ENCODE data around the gene SCRN3. TPM values are rescaled to one million over a fixed set of nuclear protein-coding genes. Genes with fewer than 3 reads are reported as not detected.

SCRN3 gene
- total and polyA plus RNA-seq, 4 donors: 12.7 to 22.6 (median 16.6) TPM

DNA sequence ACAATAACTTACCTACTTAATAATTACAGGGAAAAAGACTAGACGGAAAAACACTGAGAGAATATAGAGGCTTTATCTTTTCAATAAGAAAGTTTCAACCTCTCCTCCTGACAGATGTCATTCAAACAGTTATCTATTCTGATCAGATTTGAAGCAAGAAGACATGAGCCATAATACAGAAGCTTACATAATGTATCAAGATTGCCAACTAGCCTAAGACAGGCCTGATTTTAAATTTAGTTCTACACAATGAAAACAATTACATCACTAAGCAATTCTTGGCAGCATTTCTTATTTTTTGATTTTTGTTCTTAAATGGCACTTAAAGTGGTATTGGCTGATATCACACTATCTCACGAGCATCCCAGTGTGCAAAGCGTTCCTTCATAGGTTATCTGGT is 49.7 kb downstream of the SCRN3 start:
- no peaks in the 10 kb centered on the region for H3K36me3 ChIP-seq (ENCODE audit: control insufficient read depth in 1 of 2, insufficient read depth in 2 of 2, low read length in 1 of 2)
- H3K27ac ChIP-seq (ENCODE audit: low read depth in 1 of 2, low read length in 2 of 2): no peak overlapping the region
- H3K9me3 ChIP-seq (ENCODE audit: control insufficient read depth, low read length): no peaks in the 10 kb centered on the region
- H3K4me3 ChIP-seq (ENCODE audit: low read length in 2 of 2): no peak overlapping the region
- ATAC-seq (ENCODE audit: low FRiP score) (no peak), DNase-seq (no peak)
- no peaks in the 10 kb centered on the region for H3K27me3 ChIP-seq (ENCODE audit: control insufficient read depth in 1 of 2, insufficient read depth in 2 of 2, low read length in 1 of 2)
- intact Hi-C loops (cut with DNase I): no loop called here
- WGBS, 2 donors: 11 to 13% methylated on average over 3 of the region's 3 CpGs
- H3K4me1 ChIP-seq (ENCODE audit: control insufficient read depth in 1 of 2, insufficient read depth in 2 of 2, low read length in 2 of 2): peaks cover 0 to 4% of the 10 kb centered on the region in 2 donors

DNA sequence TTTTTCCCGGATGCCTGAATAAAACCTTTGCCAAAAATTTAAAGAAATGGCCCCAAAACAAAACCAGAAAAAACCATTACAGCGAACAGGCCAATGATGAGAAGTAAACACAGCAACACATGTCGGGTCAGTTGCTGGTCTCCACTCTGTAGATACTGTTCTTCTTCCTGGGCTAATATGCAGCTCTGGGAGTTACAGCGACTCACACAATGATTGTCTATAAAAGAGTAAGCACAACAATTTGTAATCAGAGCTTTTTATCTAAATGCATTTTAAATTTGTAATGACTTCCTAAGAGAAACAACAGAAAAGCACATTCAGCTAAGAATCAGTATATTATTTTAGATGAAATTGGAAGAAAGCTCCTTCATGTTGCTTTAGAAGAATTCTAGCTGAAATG is 51.0 kb downstream of the SCRN3 start:
- Histone ChIP-seq H3K27me3 (ENCODE audit: control insufficient read depth in 1 of 2, insufficient read depth in 2 of 2, low read length in 1 of 2) (no peaks in the 10 kb centered on the region), H3K27ac (ENCODE audit: low read depth in 1 of 2, low read length in 2 of 2) (no peak overlapping the region), H3K4me1 (ENCODE audit: control insufficient read depth in 1 of 2, insufficient read depth in 2 of 2, low read length in 2 of 2) (peaks cover 0 to 4% of the 10 kb centered on the region in 2 donors), H3K36me3 (ENCODE audit: control insufficient read depth in 1 of 2, insufficient read depth in 2 of 2, low read length in 1 of 2) (no peaks in the 10 kb centered on the region), H3K4me3 (ENCODE audit: low read length in 2 of 2) (no peak overlapping the region), H3K9me3 (ENCODE audit: control insufficient read depth, low read length) (no peaks in the 10 kb centered on the region)
- ATAC-seq (ENCODE audit: low FRiP score) (no peak), DNase-seq (no peak)
- intact Hi-C loops (cut with DNase I): no loop called here
- WGBS, 2 donors: 74 to 77% methylated on average over 4 of the region's 4 CpGs

DNA sequence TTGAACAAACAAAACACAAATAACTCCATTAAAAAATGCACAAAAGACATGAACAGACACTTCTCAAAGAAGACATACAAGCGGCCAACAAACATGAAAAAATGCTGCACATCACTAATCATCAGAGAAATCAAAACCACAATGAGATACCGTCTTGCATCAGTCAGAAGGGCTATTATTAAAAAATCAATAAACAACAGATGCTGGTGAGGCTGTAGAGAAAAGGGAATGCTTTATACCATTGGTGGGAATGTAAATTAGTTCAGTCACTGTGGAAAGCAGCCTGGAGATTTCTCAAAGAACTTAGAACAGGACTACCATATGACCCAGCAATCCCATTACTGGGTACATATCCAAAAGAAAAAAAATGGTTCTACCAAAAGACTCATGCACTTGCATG is 53.5 kb downstream of the SCRN3 start:
- H3K36me3 ChIP-seq (ENCODE audit: control insufficient read depth in 1 of 2, insufficient read depth in 2 of 2, low read length in 1 of 2): no peaks in the 10 kb centered on the region

DNA sequence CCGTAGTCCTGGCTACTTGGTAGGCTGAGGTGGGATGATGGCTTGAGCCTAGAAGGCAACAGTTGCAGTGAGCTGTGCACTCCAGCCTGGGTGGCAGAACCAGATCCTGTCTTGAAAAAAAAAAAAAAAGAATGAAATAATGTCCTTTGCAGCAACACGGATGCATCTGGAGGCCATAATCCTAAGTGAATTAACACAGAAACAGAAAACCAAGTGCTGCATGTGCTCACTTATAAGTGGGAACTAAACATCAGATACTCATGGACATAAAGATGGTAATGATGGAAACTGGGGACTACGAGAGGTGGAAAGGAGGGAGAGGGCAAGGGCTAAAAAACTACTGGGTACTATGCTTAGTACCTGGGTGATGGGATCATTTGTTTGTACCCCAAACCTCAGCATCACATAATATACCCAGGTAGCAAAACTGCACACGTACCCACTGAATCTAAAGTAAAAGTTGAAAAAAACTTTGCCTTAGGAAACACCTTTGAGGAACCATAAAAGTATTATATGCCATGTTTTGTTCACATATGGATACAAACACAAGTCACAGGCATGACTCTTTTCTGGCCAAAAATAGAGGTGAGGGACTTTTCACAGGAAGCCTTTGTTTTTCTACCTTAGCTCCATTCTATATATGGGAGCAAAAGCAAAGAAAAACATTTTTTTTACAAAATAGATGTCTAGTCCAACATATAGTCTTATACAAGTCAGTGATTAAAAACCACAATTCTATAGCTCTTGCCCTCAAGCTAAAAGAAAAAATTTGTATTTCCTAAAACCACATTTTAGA is 54.7 kb downstream of the SCRN3 start:
- Histone ChIP-seq H3K4me3 (ENCODE audit: low read length in 2 of 2) (no peak overlapping the region), H3K4me1 (ENCODE audit: control insufficient read depth in 1 of 2, insufficient read depth in 2 of 2, low read length in 2 of 2) (no peaks in the 10 kb centered on the region), H3K27ac (ENCODE audit: low read depth in 1 of 2, low read length in 2 of 2) (no peak overlapping the region), H3K27me3 (ENCODE audit: control insufficient read depth in 1 of 2, insufficient read depth in 2 of 2, low read length in 1 of 2) (no peaks in the 10 kb centered on the region), H3K9me3 (ENCODE audit: control insufficient read depth, low read length) (no peaks in the 10 kb centered on the region), H3K36me3 (ENCODE audit: control insufficient read depth in 1 of 2, insufficient read depth in 2 of 2, low read length in 1 of 2) (no peaks in the 10 kb centered on the region)
- DNase-seq (no peak), ATAC-seq (ENCODE audit: low FRiP score) (no peak)
- intact Hi-C loops (cut with DNase I): no loop called here
- 86 to 88% methylated on average over 4 of the region's 4 CpGs for WGBS, 2 donors

More for the DNA sequence above, 53.5 kb downstream of the SCRN3 start:
- ATAC-seq (ENCODE audit: low FRiP score) (no peak), DNase-seq (no peak)
- Histone ChIP-seq H3K27ac (ENCODE audit: low read depth in 1 of 2, low read length in 2 of 2) (no peak overlapping the region), H3K4me3 (ENCODE audit: low read length in 2 of 2) (no peak overlapping the region), H3K9me3 (ENCODE audit: control insufficient read depth, low read length) (no peaks in the 10 kb centered on the region), H3K4me1 (ENCODE audit: control insufficient read depth in 1 of 2, insufficient read depth in 2 of 2, low read length in 2 of 2) (peaks cover 0 to 4% of the 10 kb centered on the region in 2 donors), H3K27me3 (ENCODE audit: control insufficient read depth in 1 of 2, insufficient read depth in 2 of 2, low read length in 1 of 2) (no peaks in the 10 kb centered on the region)
- intact Hi-C loops (cut with DNase I): no loop called here
- 96 to 97% methylated on average over 2 of the region's 2 CpGs for WGBS, 2 donors

DNA sequence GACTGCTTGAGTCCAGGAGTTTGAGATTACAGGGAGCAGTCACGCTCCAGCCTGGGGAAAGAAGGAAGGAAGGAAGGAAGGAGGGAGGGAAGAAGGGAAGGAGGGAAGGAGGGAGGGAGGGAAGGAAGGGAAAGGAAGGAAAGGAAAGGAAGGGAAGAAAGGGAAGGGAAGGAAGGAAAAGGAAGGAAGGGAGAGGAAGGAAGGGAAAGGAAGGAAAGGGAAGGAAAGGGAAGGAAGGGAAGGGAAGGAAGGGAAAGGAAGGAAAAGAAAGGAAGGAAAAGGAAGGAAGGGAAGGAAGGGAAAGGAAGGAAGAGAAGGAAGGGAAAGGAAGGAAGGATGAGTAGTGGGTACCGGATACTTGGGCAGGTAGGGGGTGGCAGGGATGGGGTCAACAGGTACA is 59.0 kb downstream of the SCRN3 start:
- 93 to 98% methylated on average over 2 of the region's 2 CpGs for WGBS, 2 donors

DNA sequence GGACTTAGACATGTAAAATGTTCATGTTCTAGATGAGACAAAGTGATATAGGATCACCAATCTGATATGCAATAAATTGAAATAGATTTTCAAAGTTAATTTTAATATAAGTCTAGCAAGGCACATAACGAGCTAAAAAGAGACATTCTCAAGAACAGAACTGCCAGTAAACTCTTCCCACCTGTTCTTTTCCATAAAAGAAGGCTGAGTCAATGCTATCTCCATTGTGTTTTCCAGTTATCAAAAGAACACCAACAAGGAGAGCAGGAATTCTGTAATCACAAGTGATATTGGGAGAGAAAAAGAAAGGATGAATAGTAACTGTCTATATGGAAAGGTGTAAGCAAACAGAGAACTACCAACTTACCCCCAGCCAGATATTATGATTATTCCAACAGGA is 65.7 kb downstream of the SCRN3 start:
- Histone ChIP-seq H3K9me3 (ENCODE audit: control insufficient read depth, low read length) (no peaks in the 10 kb centered on the region), H3K4me1 (ENCODE audit: control insufficient read depth in 1 of 2, insufficient read depth in 2 of 2, low read length in 2 of 2) (no peaks in the 10 kb centered on the region), H3K4me3 (ENCODE audit: low read length in 2 of 2) (no peak overlapping the region), H3K27me3 (ENCODE audit: control insufficient read depth in 1 of 2, insufficient read depth in 2 of 2, low read length in 1 of 2) (no peaks in the 10 kb centered on the region), H3K36me3 (ENCODE audit: control insufficient read depth in 1 of 2, insufficient read depth in 2 of 2, low read length in 1 of 2) (peaks cover 0 to 4% of the 10 kb centered on the region in 2 donors), H3K27ac (ENCODE audit: low read depth in 1 of 2, low read length in 2 of 2) (no peak overlapping the region)
- ATAC-seq (ENCODE audit: low FRiP score): no peak
- WGBS, 2 donors: 88 to 94% methylated on average over 1 of the region's 1 CpG
- DNase-seq: no peak
- intact Hi-C loops (cut with DNase I): loop anchor here (5.0 to 10.0 kb wide), 4 partner anchors 61 to 231 kb away; no protein-coding TSS in a partner anchor

More for the DNA sequence above, 59.0 kb downstream of the SCRN3 start:
- ATAC-seq (ENCODE audit: low FRiP score) (no peak), DNase-seq (no peak)
- Histone ChIP-seq H3K27ac (ENCODE audit: low read depth in 1 of 2, low read length in 2 of 2) (no peak overlapping the region), H3K9me3 (ENCODE audit: control insufficient read depth, low read length) (no peaks in the 10 kb centered on the region), H3K27me3 (ENCODE audit: control insufficient read depth in 1 of 2, insufficient read depth in 2 of 2, low read length in 1 of 2) (no peaks in the 10 kb centered on the region), H3K4me1 (ENCODE audit: control insufficient read depth in 1 of 2, insufficient read depth in 2 of 2, low read length in 2 of 2) (no peaks in the 10 kb centered on the region), H3K36me3 (ENCODE audit: control insufficient read depth in 1 of 2, insufficient read depth in 2 of 2, low read length in 1 of 2) (peaks cover 0 to 1% of the 10 kb centered on the region in 2 donors), H3K4me3 (ENCODE audit: low read length in 2 of 2) (no peak overlapping the region)
- intact Hi-C loops (cut with DNase I): no loop called here

DNA sequence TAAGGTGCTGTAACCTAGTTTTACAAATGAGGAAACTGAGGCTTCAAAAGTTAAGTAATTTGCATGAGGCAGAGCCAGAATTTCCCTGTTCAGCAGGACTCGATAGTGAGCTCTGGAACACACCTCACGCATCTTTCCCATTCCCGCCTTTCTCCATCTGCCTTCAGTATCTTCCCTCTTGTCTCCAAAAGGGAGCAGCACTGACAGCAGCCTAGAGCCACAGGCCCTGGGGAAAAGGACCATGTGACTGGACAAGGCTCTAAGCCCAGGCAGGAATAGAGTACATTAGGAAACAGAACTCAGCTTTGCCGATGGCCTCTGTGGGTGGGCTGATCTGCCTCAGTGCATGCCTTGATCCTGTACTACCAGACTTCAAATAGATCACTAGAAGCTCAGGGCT is 69.8 kb downstream of the SCRN3 start:
- DNase-seq (no peak), ATAC-seq (ENCODE audit: low FRiP score) (peak; percentile 41)
- H3K27me3 ChIP-seq (ENCODE audit: control insufficient read depth in 1 of 2, insufficient read depth in 2 of 2, low read length in 1 of 2): no peaks in the 10 kb centered on the region
- WGBS, 2 donors: 77 to 78% methylated on average over 4 of the region's 4 CpGs
- no peak overlapping the region for H3K4me3 ChIP-seq (ENCODE audit: low read length in 2 of 2)
- H3K36me3 ChIP-seq (ENCODE audit: control insufficient read depth in 1 of 2, insufficient read depth in 2 of 2, low read length in 1 of 2): no peaks in the 10 kb centered on the region
- H3K9me3 ChIP-seq (ENCODE audit: control insufficient read depth, low read length): no peaks in the 10 kb centered on the region
- intact Hi-C loops (cut with DNase I): loop anchor here (2.0 to 10.0 kb wide), 2 partner anchors 59 to 141 kb away; no protein-coding TSS in a partner anchor
- H3K27ac ChIP-seq (ENCODE audit: low read depth in 1 of 2, low read length in 2 of 2): no peak overlapping the region
- no peaks in the 10 kb centered on the region for H3K4me1 ChIP-seq (ENCODE audit: control insufficient read depth in 1 of 2, insufficient read depth in 2 of 2, low read length in 2 of 2)

DNA sequence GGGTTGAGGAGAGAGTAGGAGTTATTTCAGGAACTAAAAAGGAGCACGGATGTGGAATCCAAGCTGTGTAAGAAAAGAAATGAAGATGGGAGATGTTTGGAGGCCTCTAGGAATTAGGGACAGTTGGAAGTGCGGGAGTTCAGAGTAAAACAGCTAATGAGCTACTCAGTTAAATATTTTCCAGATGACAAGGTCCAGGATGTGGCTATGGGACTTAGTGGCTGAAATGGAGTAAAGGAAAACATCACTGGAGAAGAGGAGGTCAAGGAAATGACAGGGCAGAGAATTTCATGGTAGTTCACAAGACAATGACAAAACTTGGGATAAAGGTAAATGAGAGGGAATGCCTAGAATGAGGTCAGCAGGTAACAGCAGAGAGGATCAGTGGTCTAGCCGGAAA is 78.3 kb downstream of the SCRN3 start:
- H3K4me3 ChIP-seq (ENCODE audit: low read length in 2 of 2): no peak overlapping the region
- H3K27ac ChIP-seq (ENCODE audit: low read depth in 1 of 2, low read length in 2 of 2): no peak overlapping the region
- H3K36me3 ChIP-seq (ENCODE audit: control insufficient read depth in 1 of 2, insufficient read depth in 2 of 2, low read length in 1 of 2): no peaks in the 10 kb centered on the region
- DNase-seq (no peak), ATAC-seq (ENCODE audit: low FRiP score) (no peak)
- no peaks in the 10 kb centered on the region for H3K9me3 ChIP-seq (ENCODE audit: control insufficient read depth, low read length)
- no peaks in the 10 kb centered on the region for H3K27me3 ChIP-seq (ENCODE audit: control insufficient read depth in 1 of 2, insufficient read depth in 2 of 2, low read length in 1 of 2)
- intact Hi-C loops (cut with DNase I): no loop called here
- H3K4me1 ChIP-seq (ENCODE audit: control insufficient read depth in 1 of 2, insufficient read depth in 2 of 2, low read length in 2 of 2): no peaks in the 10 kb centered on the region
- WGBS, 2 donors: 69 to 74% methylated on average over 3 of the region's 3 CpGs

DNA sequence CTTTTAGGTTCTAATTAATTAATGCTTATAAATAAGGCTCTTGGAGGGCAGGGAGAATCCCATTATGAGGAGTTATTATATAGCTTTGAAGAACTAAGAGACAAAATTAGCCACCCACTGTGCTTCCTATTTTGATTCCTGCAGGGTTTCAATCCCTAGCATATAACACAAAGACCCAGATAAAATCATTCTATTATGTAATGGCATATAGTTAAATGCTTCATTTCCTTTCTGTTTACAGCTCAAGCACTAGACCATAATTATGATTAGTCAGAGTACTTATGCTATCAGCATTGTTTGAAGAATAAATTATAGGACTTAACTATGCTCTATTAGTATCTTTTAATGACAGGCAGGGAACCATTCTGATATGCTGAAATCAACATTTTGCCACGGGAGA is 82.2 kb downstream of the SCRN3 start:
- no peaks in the 10 kb centered on the region for H3K27me3 ChIP-seq (ENCODE audit: control insufficient read depth in 1 of 2, insufficient read depth in 2 of 2, low read length in 1 of 2)
- no peak overlapping the region for H3K4me3 ChIP-seq (ENCODE audit: low read length in 2 of 2)
- DNase-seq: no peak
- no peaks in the 10 kb centered on the region for H3K4me1 ChIP-seq (ENCODE audit: control insufficient read depth in 1 of 2, insufficient read depth in 2 of 2, low read length in 2 of 2)
- no peak overlapping the region for H3K27ac ChIP-seq (ENCODE audit: low read depth in 1 of 2, low read length in 2 of 2)
- 88 to 96% methylated on average over 1 of the region's 1 CpG for WGBS, 2 donors
- ATAC-seq (ENCODE audit: low FRiP score): no peak
- intact Hi-C loops (cut with DNase I): no loop called here
- no peaks in the 10 kb centered on the region for H3K9me3 ChIP-seq (ENCODE audit: control insufficient read depth, low read length)
- H3K36me3 ChIP-seq (ENCODE audit: control insufficient read depth in 1 of 2, insufficient read depth in 2 of 2, low read length in 1 of 2): no peaks in the 10 kb centered on the region

All from aorta (tissue), 5 donors.